LNCAP (cell line): Measurements from ENCODE around the gene ABCA6.

ENCODE experiments used
- TF ChIP-seq, protein P1 (sequence below): fragments of 450-650 bp; IDR thresholded peaks from 2 replicates; pipeline ENCODE4 v1.5.1; 2017; ENCODE audit warnings: mild to moderate bottlenecking

Gene ABCA6

DNA sequence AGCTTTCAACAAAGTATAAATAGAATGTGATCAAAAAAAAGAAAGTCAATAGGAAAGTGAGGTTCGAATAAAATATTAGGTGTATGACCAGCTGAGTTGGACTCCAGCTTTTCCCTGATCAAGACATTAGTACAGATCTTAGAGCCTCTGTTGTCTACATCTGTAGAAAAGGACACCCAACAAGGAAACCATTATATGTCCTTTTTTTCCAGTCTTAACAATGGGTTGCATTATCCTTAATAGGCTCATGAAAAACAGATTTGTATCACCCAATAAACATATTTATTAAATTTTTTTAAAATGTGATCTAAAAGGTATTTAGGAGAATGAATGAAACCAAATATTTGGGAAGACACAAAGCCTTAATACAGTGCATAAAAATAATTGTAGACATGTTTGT is 18.1 kb downstream of the ABCA6 start:
- TF ChIP-seq, protein P1, sequence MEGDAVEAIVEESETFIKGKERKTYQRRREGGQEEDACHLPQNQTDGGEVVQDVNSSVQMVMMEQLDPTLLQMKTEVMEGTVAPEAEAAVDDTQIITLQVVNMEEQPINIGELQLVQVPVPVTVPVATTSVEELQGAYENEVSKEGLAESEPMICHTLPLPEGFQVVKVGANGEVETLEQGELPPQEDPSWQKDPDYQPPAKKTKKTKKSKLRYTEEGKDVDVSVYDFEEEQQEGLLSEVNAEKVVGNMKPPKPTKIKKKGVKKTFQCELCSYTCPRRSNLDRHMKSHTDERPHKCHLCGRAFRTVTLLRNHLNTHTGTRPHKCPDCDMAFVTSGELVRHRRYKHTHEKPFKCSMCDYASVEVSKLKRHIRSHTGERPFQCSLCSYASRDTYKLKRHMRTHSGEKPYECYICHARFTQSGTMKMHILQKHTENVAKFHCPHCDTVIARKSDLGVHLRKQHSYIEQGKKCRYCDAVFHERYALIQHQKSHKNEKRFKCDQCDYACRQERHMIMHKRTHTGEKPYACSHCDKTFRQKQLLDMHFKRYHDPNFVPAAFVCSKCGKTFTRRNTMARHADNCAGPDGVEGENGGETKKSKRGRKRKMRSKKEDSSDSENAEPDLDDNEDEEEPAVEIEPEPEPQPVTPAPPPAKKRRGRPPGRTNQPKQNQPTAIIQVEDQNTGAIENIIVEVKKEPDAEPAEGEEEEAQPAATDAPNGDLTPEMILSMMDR: no peak

- TF ChIP-seq, protein P1: no peak
These were observed 19.6 kb downstream of the ABCA6 start for GRCh38 chr17:69122065-69122464.

GRCh38 chr17:69117855-69118784 is 23.6 kb downstream of the ABCA6 start:
- TF ChIP-seq, protein P1: no peak

GRCh38 chr17:69111794-69112193 is 29.9 kb downstream of the ABCA6 start:
- TF ChIP-seq, protein P1: no peak

GRCh38 chr17:69105907-69106730 is 35.6 kb downstream of the ABCA6 start:
- TF ChIP-seq, protein P1: no peak

- TF ChIP-seq, protein P1: no peak
These were observed 38.0 kb downstream of the ABCA6 start for GRCh38 chr17:69103557-69104233.

DNA sequence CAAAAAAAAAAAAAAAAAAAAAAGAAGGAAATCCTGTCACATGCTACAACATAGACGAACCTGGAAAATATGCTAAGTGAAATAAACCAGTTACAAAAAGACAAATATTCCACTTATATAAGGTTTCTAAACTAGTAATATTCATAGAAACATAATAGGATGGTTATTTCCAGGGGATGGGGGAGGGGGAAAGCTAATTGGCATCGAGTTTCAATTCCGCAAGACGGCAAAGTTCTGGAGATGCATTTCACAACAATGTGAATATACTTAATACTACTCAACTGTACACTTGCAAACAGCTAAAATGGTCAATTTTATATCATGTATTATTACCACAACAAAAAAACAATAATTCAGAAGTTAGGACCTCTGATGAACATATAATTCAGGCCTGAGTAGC is 43.1 kb downstream of the ABCA6 start:
- TF ChIP-seq, protein P1: no peak
